ENCODE measurements around the gene PTH1R.

Gene PTH1R

GRCh38 chr3:46918634-46919033 is 41.1 kb downstream of the PTH1R start:
- ChIA-PET CTCF (no interaction called here), POLR2A (ENCODE audit: low non-redundant PET) (no interaction called here)
- TF ChIP-seq CTCF (conservative IDR thresholded peaks at IDR 0.05; ENCODE audit: low read depth) = no peak
- no peak overlapping the region for H3K27ac ChIP-seq
- DNase-seq (ENCODE audit: low spot score) = no peak

DNA sequence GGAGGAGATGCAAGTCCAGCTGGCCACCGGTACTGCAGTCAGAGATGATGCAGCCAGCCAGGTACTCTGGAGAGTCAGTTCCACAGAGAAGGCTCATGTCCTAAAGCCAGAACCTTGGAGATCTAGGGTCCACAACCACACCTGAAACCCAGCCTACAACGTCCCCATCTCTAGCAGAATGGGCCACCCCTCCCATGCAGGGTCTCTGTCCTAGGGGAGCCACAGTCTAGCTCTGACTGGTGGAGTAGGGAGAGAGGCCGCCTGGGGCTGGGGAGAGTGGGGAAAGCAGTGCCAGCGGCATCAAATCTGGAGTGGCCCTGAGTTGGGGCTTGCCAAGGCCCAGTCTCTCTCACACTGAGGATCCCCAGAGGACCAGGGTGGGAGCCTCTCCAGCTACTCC is 43.5 kb downstream of the PTH1R start:
- no peak overlapping the region for H3K27ac ChIP-seq
- CTCF ChIA-PET = interaction anchor here (0.5 to 0.9 kb wide), 2 partner anchors 71 to 215 kb away, joined by 3 read pairs; no protein-coding TSS in a partner anchor
- POLR2A ChIA-PET (ENCODE audit: low non-redundant PET) = no interaction called here
- no peak for DNase-seq (ENCODE audit: low spot score)
- no peak for TF ChIP-seq CTCF (conservative IDR thresholded peaks at IDR 0.05; ENCODE audit: low read depth)

GRCh38 chr3:46921871-46922271 is 44.4 kb downstream of the PTH1R start:
- no peak for DNase-seq (ENCODE audit: low spot score)
- TF ChIP-seq CTCF (conservative IDR thresholded peaks at IDR 0.05; ENCODE audit: low read depth) = no peak
- H3K27ac ChIP-seq = no peak overlapping the region
- POLR2A ChIA-PET (ENCODE audit: low non-redundant PET) = no interaction called here
- CTCF ChIA-PET = no interaction called here

GRCh38 chr3:46922426-46922825 is 44.9 kb downstream of the PTH1R start:
- no peak for DNase-seq (ENCODE audit: low spot score)
- no peak for TF ChIP-seq CTCF (conservative IDR thresholded peaks at IDR 0.05; ENCODE audit: low read depth)
- ChIA-PET POLR2A (ENCODE audit: low non-redundant PET) (no interaction called here), CTCF (no interaction called here)
- H3K27ac ChIP-seq = no peak overlapping the region

- POLR2A ChIA-PET (ENCODE audit: low non-redundant PET) = no interaction called here
- DNase-seq (ENCODE audit: low spot score) = no peak
- TF ChIP-seq CTCF (conservative IDR thresholded peaks at IDR 0.05; ENCODE audit: low read depth) = no peak
- CTCF ChIA-PET = interaction anchor here (0.6 to 1.8 kb wide), 3 partner anchors 13 to 75 kb away, joined by 3 to 4 read pairs (median 3); no protein-coding TSS in a partner anchor
- no peak overlapping the region for H3K27ac ChIP-seq
Measured at GRCh38 chr3:46922871-46923558, 45.5 kb downstream of the PTH1R start.

- POLR2A ChIA-PET (ENCODE audit: low non-redundant PET) = no interaction called here
- CTCF ChIA-PET = interaction anchor here (0.6 to 1.8 kb wide), 4 partner anchors 12 to 74 kb away, joined by 3 to 4 read pairs (median 4); no protein-coding TSS in a partner anchor
- DNase-seq (ENCODE audit: low spot score) = no peak
- H3K27ac ChIP-seq = peak overlapping the region; percentile 31; the same call in 1 of the 2 replicates
- peak; percentile 63 for TF ChIP-seq CTCF (conservative IDR thresholded peaks at IDR 0.05; ENCODE audit: low read depth)
Measured at GRCh38 chr3:46923559-46924350, 46.2 kb downstream of the PTH1R start.

Measured in RWPE1 (cell line).